K562 (cell line): ENCODE results near the gene ANAPC5. TPM values are rescaled to one million over a fixed set of nuclear protein-coding genes. Genes with fewer than 3 reads are reported as not detected.

Experiments
- BRD9 ChIP-seq: fragments of 450-650 bp; IDR thresholded peaks from 2 replicates; pipeline ENCODE4 v1.6.1; 2018; ENCODE audit warnings: low read depth; ENCODE audit not compliant: partially characterized antibody
- CHD4 ChIP-seq: fragments of 200-600 bp; sonication (generic); IDR thresholded peaks from 3 replicates; pipeline ENCODE4 v1.6.1; 2012; ENCODE audit warnings: low read depth, mild to moderate bottlenecking, mixed read lengths, low read length, inconsistent platforms; ENCODE audit not compliant: insufficient read depth, insufficient replicate concordance, poor library complexity, severe bottlenecking
- CTCF ChIP-seq, 3 experiments: IDR thresholded peaks in 2 of 3; conservative IDR thresholded peaks in 1 of 3; 2 replicates each; pipeline ENCODE4 v1.5.1; 2011 to 2012; ENCODE audit warnings: low read length in 3 of 3, mild to moderate bottlenecking in 3 of 3, control low read depth in 2 of 3, improper control_type of control experiment in 1 of 3, inconsistent platforms in 1 of 3, low read depth in 1 of 3, mixed read lengths in 1 of 3, moderate library complexity in 1 of 3; ENCODE audit not compliant: insufficient read depth in 2 of 3
- FOXK2 ChIP-seq, 2 experiments: fragments of 450-650 bp; IDR thresholded peaks in 1 of 2; conservative IDR thresholded peaks in 1 of 2; 2 replicates each; pipeline ENCODE4 v1.6.1; 2016; ENCODE audit warnings: low read depth in 2 of 2, mild to moderate bottlenecking in 1 of 2
- HBP1 ChIP-seq: fragments of 450-650 bp; formaldehyde crosslinking; IDR thresholded peaks from 2 replicates; pipeline ENCODE4 v1.4.0; 2022; ENCODE audit warnings: missing genetic modification characterization
- HOXB6 ChIP-seq: fragments of 250-450 bp; sonication (Bioruptor Pico); IDR thresholded peaks from 2 replicates; pipeline ENCODE4 v1.5.1; 2022; ENCODE audit warnings: mild to moderate bottlenecking, borderline replicate concordance
- KAT2B ChIP-seq: IDR thresholded peaks from one replicate; pipeline ENCODE4 v1.6.1; 2012; ENCODE audit warnings: low read depth, mild to moderate bottlenecking, control low read depth, inconsistent platforms, low read length, moderate library complexity
- MXI1 ChIP-seq: IDR thresholded peaks from 2 replicates; pipeline ENCODE4 v1.6.1; 2011; ENCODE audit warnings: low read depth, mild to moderate bottlenecking, improper control_type of control experiment, low read length
- NFE2L1 ChIP-seq: fragments of 450-650 bp; IDR thresholded peaks from 2 replicates; pipeline ENCODE4 v1.6.1; 2016; ENCODE audit warnings: missing genetic modification characterization, low read depth, mild to moderate bottlenecking, missing compliant biosample characterization, moderate library complexity, borderline replicate concordance
- RREB1 ChIP-seq: fragments of 250-450 bp; sonication (Bioruptor Pico); IDR thresholded peaks from 2 replicates; pipeline ENCODE4 v1.4.0; 2020
- SMARCE1 ChIP-seq: fragments of 450-650 bp; IDR thresholded peaks from 2 replicates; pipeline ENCODE4 v1.7.1; 2016; ENCODE audit warnings: mild to moderate bottlenecking
- SNRNP70 ChIP-seq: fragments of 200-400 bp; formaldehyde crosslinking; optimal IDR thresholded peaks from 2 replicates; pipeline ENCODE3; 2017; ENCODE audit warnings: low read depth, low read length
- TEAD1 ChIP-seq, 2 experiments: fragments of 450-650 bp in 1 of 2; sonication (generic) in 1 of 2; formaldehyde crosslinking; IDR thresholded peaks; 2 replicates each; pipeline versions ENCODE4 v1.4.0 to v1.8.0; 2020 to 2022; ENCODE audit warnings: mild to moderate bottlenecking in 2 of 2, missing genetic modification reagents in 1 of 2
- ZBED1 ChIP-seq: IDR thresholded peaks from 2 replicates; pipeline ENCODE4 v1.6.1; 2014
- ZNF24 ChIP-seq: fragments of 450-650 bp; IDR thresholded peaks from 2 replicates; pipeline ENCODE4 v1.6.1; 2016
- ZNF277 ChIP-seq: fragments of 250-450 bp; sonication (Bioruptor Pico); IDR thresholded peaks from 2 replicates; pipeline ENCODE4 v1.8.0; 2022; ENCODE audit warnings: inconsistent platforms, mild to moderate bottlenecking, moderate library complexity, borderline replicate concordance
- polyA plus RNA-seq, 8 experiments: library from polyadenylated mRNA; depleted of rRNA in 4 of 8; stranded (reverse) in 5 of 8; unstranded in 3 of 8; fragments of >200 nt; fragmentation: Nextera tagmentation in 2 of 8; fragmentation: Illumina TruSeq in 1 of 8; extraction: Ambion mirVana in 2 of 8; extraction: Trizol in 1 of 8; gene quantifications; 2 replicates each; pipeline versions ENCODE4 v1.2.1 to v1.2.3, GENCODE V29; 2011 to 2014; ENCODE audit warnings: inconsistent platforms in 1 of 8, missing spikeins in 1 of 8
- total RNA-seq, 7 experiments: library from RNA; depleted of rRNA in 6 of 7; stranded (reverse); fragments of >200 nt in 6 of 7; fragmentation: Illumina TruSeq in 2 of 7; extraction: Trizol in 2 of 7; gene quantifications; 2 replicates each; pipeline versions ENCODE4 v1.2.1 to v1.2.3, GENCODE V29; 2011 to 2021; ENCODE audit warnings: low replicate concordance in 1 of 7

The ANAPC5 gene
- total and polyA plus RNA-seq, 9 of the 15 experiments (the other 6 are each of a cell fraction or from before 2014, with no cell fraction given): 136 to 315 (median 197) TPM

GRCh38 chr12:121334513-121335343 lies 17.5 kb downstream of the ANAPC5 start (continued):
- TF ChIP-seq CTCF (IDR thresholded peaks at IDR 0.05 in 2 of 3, conservative IDR thresholded peaks at IDR 0.05 in 1 of 3; ENCODE audit: insufficient read depth in 2 of 3, low read depth in 1 of 3, low read length in 3 of 3) (peak; percentile 71 to 84 (median 81)), ZNF277 (no peak), ZNF24 (peak; percentile 70; the same call in 1 of the 2 replicates), MXI1 (no peak), FOXK2 (conservative IDR thresholded peaks at IDR 0.05 in 1 of 2, IDR thresholded peaks at IDR 0.05 in 1 of 2; ENCODE audit: low read depth in 2 of 2) (0 out of 4 replicates have a peak, but pooled peaks of 1 of the 2 experiments have one; percentile 13), HBP1 (CRISPR knock-in tag) (no peak), RREB1 (CRISPR knock-in tag) (no peak), HOXB6 (CRISPR knock-in tag) (no peak), CHD4 (no peak), NFE2L1 (tag) (no peak), SNRNP70 (no peak), SMARCE1 (no peak), TEAD1 (CRISPR knock-in tag; IDR thresholded peaks at IDR 0.05) (no peak), KAT2B (no peak), ZBED1 (no peak), BRD9 (no peak)
